SK-N-SH treated with all-trans-retinoic acid at 6 μM for 48 hours (cell line): ENCODE results near the gene WFS1.

Experiments
- ATAC-seq: fragments of 200-7000 bp; cut with Tn5 transposase; 3 replicates; pipeline ENCODE4 v1.9.1; 2020; ENCODE audit warnings: mild to moderate bottlenecking, moderate library complexity
- ARNTL ChIP-seq: fragments of 450-650 bp; formaldehyde crosslinking; IDR thresholded peaks from 2 replicates; pipeline ENCODE4 v1.5.0; 2020; ENCODE audit warnings: low read depth, mild to moderate bottlenecking, moderate library complexity, borderline replicate concordance
- BACH2 ChIP-seq: fragments of 250-450 bp; sonication (Bioruptor Pico); IDR thresholded peaks from 2 replicates; pipeline ENCODE4 v1.9.0; 2021; ENCODE audit warnings: mild to moderate bottlenecking, borderline replicate concordance
- CREB5 ChIP-seq: fragments of 250-450 bp; sonication (Bioruptor Pico); IDR thresholded peaks from 2 replicates; pipeline ENCODE4 v1.5.1; 2020; ENCODE audit warnings: low read depth, mild to moderate bottlenecking, moderate library complexity
- CSDC2 ChIP-seq: fragments of 250-450 bp; sonication (Bioruptor Pico); IDR thresholded peaks from 2 replicates; pipeline ENCODE4 v1.5.0; 2020; ENCODE audit warnings: mild to moderate bottlenecking, moderate library complexity
- CSRNP3 ChIP-seq: fragments of 250-450 bp; sonication (Bioruptor Pico); IDR thresholded peaks from 2 replicates; pipeline ENCODE4 v1.5.1; 2021; ENCODE audit warnings: mild to moderate bottlenecking, moderate library complexity
- ESRRG ChIP-seq: fragments of 250-450 bp; sonication (Bioruptor Pico); IDR thresholded peaks from 2 replicates; pipeline ENCODE4 v1.6.1; 2021; ENCODE audit warnings: mild to moderate bottlenecking
- GLIS3 ChIP-seq: fragments of 250-450 bp; sonication (Bioruptor Pico); IDR thresholded peaks from 2 replicates; pipeline ENCODE4 v1.5.0; 2020; ENCODE audit warnings: mild to moderate bottlenecking, moderate library complexity
- OSR1 ChIP-seq: fragments of 250-450 bp; sonication (Bioruptor Pico); IDR thresholded peaks from 2 replicates; pipeline ENCODE4 v1.8.0; 2022; ENCODE audit warnings: moderate library complexity, mild to moderate bottlenecking, inconsistent platforms
- PATZ1 ChIP-seq: fragments of 250-450 bp; sonication (Bioruptor Pico); IDR thresholded peaks from 2 replicates; pipeline ENCODE4 v1.8.0; 2020; ENCODE audit warnings: mild to moderate bottlenecking, moderate library complexity, borderline replicate concordance
- POU6F1 ChIP-seq: fragments of 250-450 bp; sonication (Bioruptor Pico); IDR thresholded peaks from 2 replicates; pipeline ENCODE4 v1.8.0; 2021; ENCODE audit warnings: low read depth, mild to moderate bottlenecking, moderate library complexity, borderline replicate concordance
- PPARA ChIP-seq: fragments of 250-450 bp; sonication (Bioruptor Pico); IDR thresholded peaks from 2 replicates; pipeline ENCODE4 v1.5.0; 2020; ENCODE audit warnings: mild to moderate bottlenecking, borderline replicate concordance
- RARB ChIP-seq: fragments of 250-450 bp; sonication (Bioruptor Pico); IDR thresholded peaks from 2 replicates; pipeline ENCODE4 v1.8.0; 2021; ENCODE audit warnings: mild to moderate bottlenecking, moderate library complexity
- TCF4 ChIP-seq: fragments of 250-450 bp; sonication (Bioruptor Pico); IDR thresholded peaks from 2 replicates; pipeline ENCODE4 v1.8.0; 2021; ENCODE audit warnings: mild to moderate bottlenecking, moderate library complexity, borderline replicate concordance
- TOX ChIP-seq: fragments of 250-450 bp; sonication (Bioruptor Pico); IDR thresholded peaks from 2 replicates; pipeline ENCODE4 v1.8.0; 2021; ENCODE audit warnings: mild to moderate bottlenecking, moderate library complexity, borderline replicate concordance
- TSHZ2 ChIP-seq: fragments of 250-450 bp; sonication (Bioruptor Pico); IDR thresholded peaks from 2 replicates; pipeline ENCODE4 v1.5.0; 2020; ENCODE audit warnings: mild to moderate bottlenecking, moderate library complexity
- ZC3H10 ChIP-seq: fragments of 250-450 bp; sonication (Bioruptor Pico); IDR thresholded peaks from 2 replicates; pipeline ENCODE4 v1.5.1; 2021; ENCODE audit warnings: mild to moderate bottlenecking, moderate library complexity
- ZFP3 ChIP-seq: fragments of 250-450 bp; sonication (Bioruptor Pico); IDR thresholded peaks from 2 replicates; pipeline ENCODE4 v1.5.0; 2020; ENCODE audit warnings: mild to moderate bottlenecking, moderate library complexity
- ZFP30 ChIP-seq: fragments of 450-650 bp; formaldehyde crosslinking; IDR thresholded peaks from 2 replicates; pipeline ENCODE4 v1.5.0; 2022; ENCODE audit warnings: mild to moderate bottlenecking, moderate library complexity
- ZNF70 ChIP-seq: fragments of 450-650 bp; formaldehyde crosslinking; IDR thresholded peaks from 2 replicates; pipeline ENCODE4 v1.5.0; 2020; ENCODE audit warnings: mild to moderate bottlenecking, moderate library complexity
- ZNF8 ChIP-seq: fragments of 450-650 bp; formaldehyde crosslinking; IDR thresholded peaks from 2 replicates; pipeline ENCODE4 v1.5.0; 2020; ENCODE audit warnings: mild to moderate bottlenecking, moderate library complexity

Gene WFS1

GRCh38 chr4:6331018-6331417 lies 61.4 kb downstream of the WFS1 start:
- ATAC-seq, result no peak
- no peak for TF ChIP-seq ZNF70 (CRISPR knock-in tag)
- TF ChIP-seq PPARA (CRISPR knock-in tag), result no peak
- TF ChIP-seq CSRNP3 (CRISPR knock-in tag), result no peak
- TF ChIP-seq GLIS3 (CRISPR knock-in tag), result no peak
- TF ChIP-seq RARB (CRISPR knock-in tag), result no peak
- no peak for TF ChIP-seq CSDC2 (CRISPR knock-in tag)
- TF ChIP-seq ZFP3 (CRISPR knock-in tag), result no peak
- no peak for TF ChIP-seq ESRRG
- TF ChIP-seq ARNTL (CRISPR knock-in tag), result no peak
- no peak for TF ChIP-seq ZC3H10
- TF ChIP-seq TCF4 (CRISPR knock-in tag), result no peak

- TF ChIP-seq PPARA (CRISPR knock-in tag) (no peak), CSRNP3 (CRISPR knock-in tag) (no peak), TOX (CRISPR knock-in tag) (no peak), ZFP3 (CRISPR knock-in tag) (no peak), ZNF70 (CRISPR knock-in tag) (no peak), ZNF8 (CRISPR knock-in tag) (no peak), ZFP30 (CRISPR knock-in tag) (no peak), ZC3H10 (no peak), PATZ1 (CRISPR knock-in tag) (no peak), OSR1 (CRISPR knock-in tag) (no peak), TCF4 (CRISPR knock-in tag) (no peak), CREB5 (CRISPR knock-in tag) (no peak), ARNTL (CRISPR knock-in tag) (no peak), BACH2 (CRISPR knock-in tag) (no peak), POU6F1 (CRISPR knock-in tag) (no peak), GLIS3 (CRISPR knock-in tag) (no peak), CSDC2 (CRISPR knock-in tag) (no peak), TSHZ2 (CRISPR knock-in tag) (no peak), ESRRG (no peak)
- no peak for ATAC-seq
Measured at GRCh38 chr4:6331468-6331867, 61.8 kb downstream of the WFS1 start.
